Breast epithelium (tissue), 4 donors: ENCODE data around the gene SIGLEC5. TPM values are rescaled to one million over a fixed set of nuclear protein-coding genes. Genes with fewer than 3 reads are reported as not detected.

Experiments
- DNase-seq, 2 donors: peaks; one replicate each; pipeline ENCODE4 v3.0.0-alpha.2; 2019; ENCODE audit warnings: low spot score in 2 of 2
- H3K27ac ChIP-seq, 2 donors: fragments of 200-600 bp; sonication (generic) in 1 of 2; one replicate each; pipeline ENCODE4 v1.5.1; 2016 to 2019; ENCODE audit warnings: mild to moderate bottlenecking in 1 of 2
- H3K27me3 ChIP-seq, 2 donors: fragments of 200-600 bp; sonication (generic) in 1 of 2; one replicate each; pipeline versions ENCODE4 v1.5.1 to v1.6.0; 2017 to 2019; ENCODE audit warnings: control low read depth in 1 of 2, mild to moderate bottlenecking in 1 of 2
- H3K36me3 ChIP-seq: fragments of 200-600 bp; one replicate; pipeline ENCODE4 v1.5.1; 2019
- H3K4me1 ChIP-seq, 2 donors: fragments of 200-600 bp; sonication (generic); one replicate each; pipeline ENCODE4 v1.5.1; 2016 to 2019; ENCODE audit warnings: control low read depth in 1 of 2
- H3K4me3 ChIP-seq, 3 donors: fragments of 200-600 bp; sonication (generic); 1 replicate in 2 of 3; 2 replicates in 1 of 3; pipeline ENCODE4 v1.5.1; 2016 to 2019; ENCODE audit warnings: mild to moderate bottlenecking in 3 of 3, moderate library complexity in 2 of 3
- H3K9me3 ChIP-seq, 2 donors: fragments of 200-600 bp; sonication (generic) in 1 of 2; one replicate each; pipeline ENCODE4 v1.5.1; 2016 to 2019; ENCODE audit warnings: control low read depth in 1 of 2
- CTCF ChIP-seq, 3 donors: fragments of 450-650 bp; IDR thresholded peaks; one replicate each; pipeline ENCODE4 v1.5.1; 2016 to 2017; ENCODE audit warnings: antibody characterized with exemption in 3 of 3, mild to moderate bottlenecking in 3 of 3, moderate library complexity in 3 of 3
- POLR2A ChIP-seq: fragments of 450-650 bp; IDR thresholded peaks from one replicate; pipeline ENCODE4 v1.6.1; 2016; ENCODE audit warnings: antibody characterized with exemption, mild to moderate bottlenecking, moderate library complexity
- POLR2AphosphoS5 ChIP-seq, 3 donors: sonication (generic); formaldehyde crosslinking; IDR thresholded peaks; one replicate each; pipeline ENCODE4 v1.6.1; 2017; ENCODE audit warnings: antibody characterized with exemption in 3 of 3
- intact Hi-C: fragments of 100-400 bp; cut with DNase I; formaldehyde crosslinking; loops from one replicate; pipeline ENCODE4 v1.15.1; 2023; ENCODE audit warnings: low total_unique reads
- total RNA-seq, 3 donors: library from RNA; depleted of rRNA; stranded (reverse); fragments of >200 nt; gene quantifications; one replicate each; pipeline ENCODE4 v1.1.0, GENCODE V29; 2016

SIGLEC5 gene
- total RNA-seq, 3 donors from 2014 or later: 1.6 to 1.8 TPM; not detected in 1

- no peak overlapping the region for H3K27ac ChIP-seq
- no peak overlapping the region for H3K4me3 ChIP-seq
- TF ChIP-seq CTCF (IDR thresholded peaks at IDR 0.05): no peak
- TF ChIP-seq POLR2A: no peak
- TF ChIP-seq POLR2AphosphoS5 (IDR thresholded peaks at IDR 0.05): no peak
- intact Hi-C loops: no loop called here
- no peaks in the 10 kb centered on the region for H3K4me1 ChIP-seq
- H3K9me3 ChIP-seq: no peaks in the 10 kb centered on the region
- H3K27me3 ChIP-seq: no peaks in the 10 kb centered on the region
- no peak for DNase-seq
- no peaks in the 10 kb centered on the region for H3K36me3 ChIP-seq
Measured at GRCh38 chr19:51572908-51573307, 57.3 kb downstream of the SIGLEC5 start.

GRCh38 chr19:51572410-51572809 is 57.8 kb downstream of the SIGLEC5 start:
- no peaks in the 10 kb centered on the region for H3K9me3 ChIP-seq
- H3K4me1 ChIP-seq: no peaks in the 10 kb centered on the region
- no peak for TF ChIP-seq CTCF (IDR thresholded peaks at IDR 0.05)
- TF ChIP-seq POLR2A: no peak
- no peak for TF ChIP-seq POLR2AphosphoS5 (IDR thresholded peaks at IDR 0.05)
- H3K27ac ChIP-seq: no peak overlapping the region
- DNase-seq: no peak
- intact Hi-C loops: no loop called here
- H3K36me3 ChIP-seq: no peaks in the 10 kb centered on the region
- peaks cover 0 to 3% of the 10 kb centered on the region in 2 donors for H3K27me3 ChIP-seq
- H3K4me3 ChIP-seq: peak overlapping the region in 2 of 3 donors; percentile 79 to 86

- no peak for TF ChIP-seq POLR2A
- TF ChIP-seq CTCF (IDR thresholded peaks at IDR 0.05): no peak
- TF ChIP-seq POLR2AphosphoS5 (IDR thresholded peaks at IDR 0.05): no peak
- peak overlapping the region; percentile 77 to 83 for H3K27ac ChIP-seq
- H3K36me3 ChIP-seq: no peaks in the 10 kb centered on the region
- no peaks in the 10 kb centered on the region for H3K4me1 ChIP-seq
- peaks cover 0 to 3% of the 10 kb centered on the region in 2 donors for H3K27me3 ChIP-seq
- H3K9me3 ChIP-seq: no peaks in the 10 kb centered on the region
- intact Hi-C loops: no loop called here
- DNase-seq: no peak
- peak overlapping the region; percentile 54 to 86 (median 79) for H3K4me3 ChIP-seq
Measured at GRCh38 chr19:51571599-51571998, 58.6 kb downstream of the SIGLEC5 start.

- peak within 1 kb of the TSS; percentile 77 to 83 for H3K27ac ChIP-seq
- intact Hi-C loops: no loop called here
Measured at GRCh38 chr19:51570962-51571575, 59.1 kb downstream of the SIGLEC5 start, which contains the start of gene ZNF175. Gene ZNF175, plus strand, starts transcription at chr19:51571283. Its CDS starts 2,047 bp downstream, at chr19:51573330.

More at GRCh38 chr19:51570962-51571575, 59.1 kb downstream of the SIGLEC5 start, which contains the start of gene ZNF175:
- H3K36me3 ChIP-seq: no peaks in the 10 kb centered on the region
- peak within 1 kb of the TSS; percentile 54 to 86 (median 79) for H3K4me3 ChIP-seq
- no peaks in the 10 kb centered on the region for H3K4me1 ChIP-seq
- TF ChIP-seq POLR2AphosphoS5 (IDR thresholded peaks at IDR 0.05): peak; percentile 25 to 59 (median 48)
- no peak for TF ChIP-seq POLR2A
- no peak for TF ChIP-seq CTCF (IDR thresholded peaks at IDR 0.05)
- no peaks in the 10 kb centered on the region for H3K9me3 ChIP-seq
- peak; percentile 88 to 91 for DNase-seq
- peaks cover 0 to 3% of the 10 kb centered on the region in 2 donors for H3K27me3 ChIP-seq
